GM18907 (cell line): ENCODE data around the gene TEX54.
"Not testable (repeated sequence)": the region's sequence is repeated elsewhere in the genome, so short reads cannot be mapped to it uniquely, and the experiment has no call there.

Experiments used
- ATAC-seq: cut with Tn5 transposase; IDR thresholded peaks from one replicate; pipeline ENCODE4 v1.9.1; 2021; ENCODE audit warnings: mild to moderate bottlenecking, moderate library complexity; ENCODE audit not compliant: unreplicated experiment

TEX54 gene

GRCh38 chr11:62855571-62856332 is 23.1 kb upstream of the TEX54 start:
- ATAC-seq, result peak; percentile 81

- no peak for ATAC-seq
These were observed 22.4 kb upstream of the TEX54 start for GRCh38 chr11:62854825-62855570.

- ATAC-seq, result no peak
These were observed 21.6 kb upstream of the TEX54 start for GRCh38 chr11:62854013-62854824.

GRCh38 chr11:62853279-62853965 is 20.8 kb upstream of the TEX54 start:
- ATAC-seq, result no peak

DNA sequence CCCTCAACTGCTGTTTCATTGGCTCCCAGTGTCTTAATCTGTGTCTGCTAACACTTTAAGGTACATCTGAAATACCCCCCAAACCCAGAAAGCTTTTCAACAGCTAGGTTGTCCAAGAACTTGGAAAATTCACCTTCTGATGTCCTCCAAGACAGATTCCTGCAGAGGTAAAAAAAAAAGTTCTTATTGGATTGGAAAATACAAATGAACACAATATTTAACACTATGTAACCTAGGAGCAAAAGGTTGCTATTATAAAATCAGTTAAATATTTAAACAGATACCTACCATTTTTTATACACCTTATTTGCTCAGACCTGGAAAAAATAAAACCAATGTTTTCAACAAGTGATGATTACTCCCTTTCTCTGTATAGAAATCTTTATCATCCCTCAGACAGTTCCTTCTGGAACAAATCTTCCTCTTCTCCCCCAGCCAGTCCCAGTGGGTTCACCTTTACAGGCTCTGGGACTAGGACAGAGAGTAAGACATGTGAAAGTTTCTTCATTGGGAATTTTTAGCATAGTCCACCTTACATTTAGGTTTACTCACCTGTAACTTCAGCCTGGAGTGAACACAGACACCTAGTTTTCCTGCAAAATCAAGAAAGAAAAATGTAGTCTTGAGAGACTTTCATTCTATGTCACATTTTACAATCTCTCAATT is 20.0 kb upstream of the TEX54 start:
- no peak for ATAC-seq

- no peak for ATAC-seq
These were observed 19.3 kb upstream of the TEX54 start for GRCh38 chr11:62851807-62852522.

DNA sequence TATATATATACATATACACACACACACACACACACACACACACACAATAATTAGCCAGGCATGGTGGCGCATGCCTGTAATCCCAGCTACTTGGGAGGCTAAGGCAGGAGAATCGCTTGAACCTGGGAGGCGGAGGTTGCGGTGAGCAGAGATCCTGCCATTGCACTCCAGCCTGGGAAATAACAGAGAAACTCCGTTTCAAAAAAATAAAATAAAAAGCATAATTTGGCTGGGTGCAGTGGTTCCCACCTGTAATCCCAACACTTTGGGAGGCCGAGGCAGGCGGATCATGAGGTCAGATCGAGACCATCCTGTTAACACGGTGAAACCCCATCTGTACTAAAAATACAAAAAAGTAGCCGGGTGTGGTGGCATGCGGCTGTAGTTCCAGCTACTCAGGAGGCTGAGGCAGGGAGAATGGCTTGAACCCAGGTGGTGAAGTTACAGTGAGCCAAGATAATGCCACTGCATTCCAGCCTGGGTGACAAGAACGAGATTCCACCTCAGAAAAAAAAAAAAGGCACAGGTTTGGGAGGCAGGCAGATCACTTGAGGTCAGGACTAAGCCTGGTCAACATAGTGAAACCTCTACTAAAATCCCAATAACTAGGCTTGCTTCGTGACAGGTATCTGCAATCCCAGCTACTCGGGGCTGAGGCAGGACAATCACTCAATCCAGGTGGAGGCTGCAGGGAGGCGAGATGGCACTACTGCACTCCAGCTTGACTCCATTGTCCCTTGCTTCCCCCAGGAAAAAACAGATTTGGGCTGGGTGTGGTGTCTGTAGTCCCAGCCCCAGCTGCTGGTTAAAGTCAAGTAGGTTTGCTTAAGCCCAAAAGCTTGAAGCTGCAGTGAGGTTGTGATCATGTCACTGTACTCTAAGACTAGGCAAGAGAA is 18.5 kb upstream of the TEX54 start:
- no peak for ATAC-seq

DNA sequence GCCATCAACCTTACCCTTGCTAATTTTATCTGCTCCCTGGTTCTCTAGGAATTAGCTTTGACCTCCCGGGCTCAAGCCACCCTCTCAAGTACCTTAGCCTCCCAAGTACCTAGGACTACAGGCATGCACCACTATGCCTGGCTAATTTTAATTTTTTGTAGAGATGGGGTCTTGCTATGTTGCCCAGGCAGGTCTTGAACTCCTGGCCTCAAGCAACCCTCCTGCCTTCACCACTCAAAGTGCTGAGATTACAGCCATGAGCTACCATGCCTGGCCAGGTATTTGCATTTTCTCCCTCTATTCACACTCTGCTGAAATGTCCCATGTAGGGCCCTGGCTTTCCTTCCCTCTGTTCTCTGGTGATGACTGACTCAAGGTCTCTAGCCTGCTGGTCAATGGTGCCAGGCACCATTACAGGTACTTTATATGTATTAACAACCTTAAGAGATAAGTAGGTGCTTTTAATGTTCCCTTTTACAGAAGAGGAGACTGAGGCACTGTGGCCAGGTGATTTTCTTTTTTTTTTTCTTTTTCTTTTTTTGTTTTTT is 15.2 kb upstream of the TEX54 start:
- ATAC-seq, result no peak

- no peak for ATAC-seq
These were observed 13.5 kb upstream of the TEX54 start for GRCh38 chr11:62846177-62846576.

DNA sequence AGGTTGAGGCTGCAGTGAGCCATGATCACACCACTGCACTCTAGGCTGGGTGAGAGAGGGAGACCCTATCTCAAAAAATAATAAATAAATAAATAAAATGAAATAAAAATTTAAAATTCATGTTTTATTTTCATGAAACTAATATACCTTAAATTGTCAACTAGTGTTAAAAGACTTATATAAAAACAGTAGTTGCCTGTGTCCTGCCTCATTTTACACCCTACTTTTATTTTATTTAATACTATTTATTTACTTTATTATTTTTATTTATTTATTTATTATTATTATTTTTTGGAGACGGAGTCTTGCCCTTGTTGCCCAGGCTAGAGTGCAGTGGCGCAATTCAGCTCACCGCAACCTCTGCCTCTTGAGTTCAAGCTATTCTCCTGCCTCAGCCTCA is 11.5 kb upstream of the TEX54 start:
- no peak for ATAC-seq

GRCh38 chr11:62843466-62843865 is 10.8 kb upstream of the TEX54 start:
- no peak for ATAC-seq

DNA sequence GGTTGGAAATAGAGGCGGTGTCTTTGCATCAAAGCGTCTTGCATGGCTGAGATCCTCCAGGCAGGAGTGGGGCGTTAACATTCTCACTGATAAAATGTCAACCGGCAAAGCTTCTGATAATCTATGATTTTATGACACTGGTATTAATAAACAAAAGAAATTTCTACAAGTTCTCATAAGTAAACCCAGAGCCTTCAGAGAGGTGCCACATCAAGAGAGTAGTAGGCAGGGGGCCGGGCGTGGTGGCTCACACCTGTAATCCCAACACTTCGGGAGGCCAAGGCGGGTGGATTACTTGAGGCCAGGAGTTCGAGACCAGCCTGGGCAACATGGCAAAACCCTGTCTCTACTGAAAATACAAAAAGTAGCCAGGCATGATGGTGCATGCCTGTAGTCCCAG is 10.2 kb upstream of the TEX54 start:
- ATAC-seq, result not testable (repeated sequence)

DNA sequence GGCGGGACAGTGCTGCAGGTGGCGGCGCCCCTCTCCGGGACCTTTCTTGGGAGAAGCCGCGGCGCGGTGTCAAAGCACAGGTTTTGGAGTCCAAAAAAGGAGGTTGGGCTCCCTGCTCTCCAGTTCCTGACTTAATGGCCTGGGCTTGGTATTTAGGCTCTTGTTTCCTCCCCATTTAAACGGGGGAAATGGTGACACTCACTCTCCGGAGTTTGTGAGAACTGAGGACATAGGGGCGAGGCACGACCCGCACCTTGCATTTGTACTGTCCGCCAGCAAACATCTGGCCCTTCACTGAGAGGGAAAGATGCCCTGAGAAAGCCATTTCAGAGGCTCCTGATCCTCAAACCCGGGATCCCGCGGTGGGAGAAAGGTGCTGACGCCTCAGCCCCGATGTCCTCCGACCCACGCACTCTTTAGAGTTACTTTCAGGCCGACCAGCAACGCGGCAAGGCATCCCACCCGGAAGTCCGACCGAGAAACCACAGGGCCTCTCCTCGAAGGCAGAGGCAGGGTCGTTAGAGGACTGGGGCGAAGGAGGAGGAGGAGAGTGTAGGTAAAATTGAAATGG is 9.6 kb upstream of the TEX54 start:
- no peak for ATAC-seq

- peak; percentile 59 for ATAC-seq
These were observed 8.9 kb upstream of the TEX54 start for GRCh38 chr11:62841361-62842170.

DNA sequence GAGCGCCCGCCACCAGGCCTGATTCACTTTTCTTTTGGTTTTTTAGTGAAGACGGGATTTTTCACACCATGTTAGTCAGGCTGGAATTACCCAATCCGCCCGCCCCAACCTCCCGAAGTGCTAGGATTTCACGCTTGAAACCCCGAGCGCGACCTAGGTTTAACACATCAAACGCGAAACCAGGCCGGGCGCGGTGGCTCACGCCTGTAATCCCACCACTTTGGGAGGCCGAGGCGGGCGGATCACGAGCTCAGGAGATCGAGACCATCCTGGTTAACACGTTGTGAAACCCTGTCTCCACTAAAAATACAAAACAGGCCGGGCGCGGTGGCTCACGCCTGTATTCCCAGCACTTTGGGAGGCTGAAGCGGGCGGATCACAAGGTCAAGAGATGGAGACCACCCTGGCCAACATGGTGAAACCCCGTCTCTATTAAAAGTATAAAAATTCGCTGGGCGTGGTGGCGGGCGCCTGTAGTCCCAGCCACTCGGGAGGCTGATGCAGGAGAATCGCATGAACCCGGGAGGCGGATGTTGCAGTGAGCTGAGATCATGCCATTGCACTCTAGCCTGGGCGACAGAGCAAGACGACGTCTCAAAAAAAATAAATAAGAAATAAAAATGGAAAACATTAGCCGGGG is 8.2 kb upstream of the TEX54 start:
- not testable (repeated sequence) for ATAC-seq

- peak; percentile 51 for ATAC-seq
These were observed 6.7 kb upstream of the TEX54 start, which contains the start of gene WDR74 for GRCh38 chr11:62839050-62839945. Gene WDR74, minus strand, starts transcription at chr11:62839590. Its CDS starts 20 bp downstream, at chr11:62839570.
